Suppressor macrophage treated with lipopolysaccharide for 4 hours (primary cell): ENCODE data around the gene ACER3.
"Not testable (repeated sequence)": the region's sequence is repeated elsewhere in the genome, so short reads cannot be mapped to it uniquely, and the experiment has no call there.

Source experiments
- DNase-seq: peaks from one replicate; pipeline ENCODE4 v3.0.0-alpha.2; 2020

ACER3 gene

DNA sequence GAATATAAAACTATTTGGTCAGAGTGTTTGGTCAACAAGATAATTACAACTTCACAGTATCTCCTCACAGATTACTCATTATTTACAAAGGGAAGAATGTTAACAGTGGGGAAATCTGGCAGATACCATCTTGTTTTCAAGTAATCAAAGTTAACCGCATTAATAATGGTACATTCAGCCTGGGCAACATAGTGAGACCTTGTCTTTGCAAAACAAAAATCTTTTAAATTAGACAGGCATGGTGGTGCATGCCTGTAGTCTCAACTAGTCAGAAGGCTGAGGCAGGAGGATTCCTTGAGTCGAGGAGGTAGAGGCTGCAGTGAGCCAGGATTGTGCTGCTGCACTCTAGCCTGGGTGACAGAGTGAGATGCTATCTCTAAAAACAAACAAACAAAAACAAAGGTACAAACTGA is 78.5 kb downstream of the ACER3 start:
- DNase-seq = no peak

GRCh38 chr11:76944225-76944624 is 83.5 kb downstream of the ACER3 start:
- no peak for DNase-seq

GRCh38 chr11:76946223-76946622 is 85.5 kb downstream of the ACER3 start:
- no peak for DNase-seq

DNA sequence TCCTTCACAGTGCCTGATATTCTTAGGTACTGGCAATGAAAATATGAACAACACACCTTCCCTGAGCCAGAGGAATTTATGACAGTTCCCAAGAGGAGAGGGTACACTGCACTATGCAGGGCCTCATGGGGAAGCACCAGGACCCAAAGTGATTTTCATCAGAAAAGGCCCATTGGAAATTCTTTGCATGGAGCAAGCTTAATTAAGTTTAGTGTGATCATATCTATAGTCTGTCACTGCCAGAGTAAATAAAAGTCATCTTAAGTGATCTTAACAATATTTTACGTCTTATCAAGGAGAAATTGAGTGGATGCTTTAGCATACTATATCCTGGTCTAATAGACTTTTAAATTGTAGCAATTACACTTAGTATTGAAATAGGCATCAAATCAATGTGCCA is 86.5 kb downstream of the ACER3 start:
- no peak for DNase-seq

DNA sequence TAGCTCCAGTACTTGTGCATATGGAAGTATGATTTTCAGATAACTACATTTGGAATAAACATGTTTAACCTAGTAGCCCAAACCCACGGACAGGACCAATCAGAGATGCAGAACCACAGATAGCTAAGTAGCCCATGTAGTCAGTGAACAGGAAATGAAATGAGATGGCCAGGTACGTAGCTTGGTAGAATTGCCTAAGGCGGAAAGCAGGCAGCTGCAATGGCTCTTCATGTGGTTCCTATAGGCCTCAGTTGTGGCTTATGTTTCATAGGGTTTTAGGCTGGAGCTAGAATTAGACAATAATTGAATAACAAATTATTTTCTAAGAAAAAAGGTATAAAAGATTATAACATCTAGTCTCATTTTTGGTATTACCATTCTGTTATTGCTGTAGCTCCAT is 87.1 kb downstream of the ACER3 start:
- no peak for DNase-seq

- DNase-seq = no peak
Measured at GRCh38 chr11:76955459-76956114, 94.9 kb downstream of the ACER3 start.

DNA sequence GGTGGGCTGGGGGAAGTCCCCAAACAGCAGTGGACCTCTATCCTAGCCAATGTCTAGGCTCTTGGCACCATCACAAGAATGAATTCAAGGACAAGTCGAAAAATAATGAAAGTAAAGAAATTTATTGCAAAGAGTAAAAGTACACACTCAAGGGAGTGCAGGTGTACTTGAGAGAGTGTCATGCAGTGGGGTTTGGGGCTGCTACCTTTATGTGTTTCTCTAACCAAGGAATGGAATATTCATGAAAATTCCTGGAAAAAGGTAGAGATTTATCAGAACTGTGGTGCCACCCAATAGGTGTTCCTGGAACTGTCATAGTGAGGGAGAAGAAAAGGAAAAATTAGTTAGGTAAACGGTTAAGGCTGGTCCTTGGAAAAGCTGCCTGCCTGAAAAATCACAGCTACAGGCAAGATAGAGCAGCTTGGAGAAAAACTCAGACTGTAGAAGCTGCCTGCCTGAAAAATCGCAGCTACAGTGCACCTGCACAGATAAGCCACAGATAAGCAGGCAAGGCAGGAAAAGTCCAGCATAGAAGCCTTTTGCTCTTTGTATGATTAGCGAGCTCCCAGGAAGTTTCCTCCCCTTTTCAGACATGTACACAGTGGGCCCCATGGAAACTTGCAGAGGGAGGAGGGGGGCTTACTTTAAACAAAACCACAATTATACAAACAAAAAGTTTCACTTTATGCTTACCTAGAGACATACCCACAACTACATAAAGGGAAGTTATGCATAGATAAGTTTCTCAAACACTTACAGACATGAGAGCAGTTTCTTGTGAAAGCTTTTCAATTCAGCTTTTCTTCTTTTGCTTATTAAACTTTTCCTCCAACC is 102.1 kb downstream of the ACER3 start:
- DNase-seq = no peak

GRCh38 chr11:76963417-76964168 is 102.9 kb downstream of the ACER3 start:
- DNase-seq = not testable (repeated sequence)

GRCh38 chr11:76972051-76972450 is 111.3 kb downstream of the ACER3 start:
- no peak for DNase-seq

DNA sequence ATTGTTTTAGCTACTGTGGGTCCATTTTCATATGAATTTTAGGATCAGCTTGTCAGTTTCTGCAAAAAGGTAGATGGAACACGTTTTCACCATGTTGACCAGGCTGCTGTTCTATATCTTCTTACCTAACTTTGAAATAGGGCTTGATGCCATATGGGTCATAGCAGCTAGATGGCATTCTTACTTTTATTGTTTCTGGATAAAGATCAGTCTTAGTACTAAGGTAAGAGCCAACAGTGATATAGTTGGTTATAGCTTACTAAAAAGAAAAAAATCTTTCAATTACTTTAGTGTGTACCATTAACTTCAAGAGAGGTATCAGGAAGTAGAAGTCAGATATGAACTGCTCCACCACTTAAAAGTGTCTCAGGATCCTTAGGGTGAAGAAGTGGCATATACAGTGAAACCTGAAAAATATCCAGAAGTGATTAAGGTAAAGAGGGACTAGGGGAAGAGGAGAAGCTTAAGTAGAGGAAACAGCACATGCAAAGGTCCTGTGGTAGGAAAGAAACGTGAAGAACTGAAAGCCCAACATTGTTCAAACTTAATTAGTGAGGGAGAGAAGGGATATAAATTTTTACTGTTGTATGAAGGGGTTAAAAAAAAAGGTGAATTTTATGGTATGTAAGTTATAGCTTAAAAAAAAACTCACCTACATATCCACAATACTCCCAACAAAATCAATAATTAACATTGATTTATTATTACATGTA is 113.6 kb downstream of the ACER3 start:
- no peak for DNase-seq

DNA sequence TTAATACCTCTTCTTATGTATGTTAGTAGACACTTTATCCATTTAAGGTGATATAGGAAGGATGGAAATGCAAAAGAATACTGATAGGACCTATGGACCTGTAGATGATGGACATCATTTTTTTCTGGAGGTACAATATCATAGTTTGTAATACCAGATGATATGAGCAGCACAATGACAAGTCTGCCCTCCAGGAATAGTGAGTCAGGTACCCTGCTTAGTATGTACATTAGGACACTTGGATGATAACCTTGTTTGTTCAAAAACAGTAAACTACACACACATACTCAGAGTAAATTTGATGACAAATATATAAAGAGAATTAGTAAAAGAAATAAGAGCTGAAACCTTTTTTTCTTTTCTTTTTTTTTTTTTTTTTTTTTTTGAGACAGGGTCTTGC is 114.8 kb downstream of the ACER3 start:
- DNase-seq = no peak

- no peak for DNase-seq
Measured at GRCh38 chr11:76977791-76978190, 117.1 kb downstream of the ACER3 start.

DNA sequence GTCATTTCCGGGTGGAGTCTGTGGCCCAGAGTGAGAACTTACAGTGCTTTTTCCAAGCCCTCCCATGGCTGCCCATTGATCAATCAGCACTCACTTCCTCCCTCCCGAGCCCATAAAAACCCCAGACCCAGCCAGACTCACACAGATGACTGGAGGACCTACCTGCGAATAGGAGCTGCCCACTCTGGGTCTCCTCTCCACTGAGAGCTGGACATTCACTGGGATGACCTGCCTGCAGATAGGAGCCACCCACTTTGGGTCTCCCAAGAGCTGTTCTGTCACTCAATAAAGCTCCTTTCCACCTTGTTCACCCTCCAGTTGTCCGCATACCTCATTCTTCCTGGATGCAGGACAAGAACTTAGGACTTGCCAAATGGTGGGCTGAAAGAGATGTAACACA is 117.5 kb downstream of the ACER3 start:
- DNase-seq = no peak

GRCh38 chr11:76978818-76979217 is 118.1 kb downstream of the ACER3 start:
- no peak for DNase-seq

DNA sequence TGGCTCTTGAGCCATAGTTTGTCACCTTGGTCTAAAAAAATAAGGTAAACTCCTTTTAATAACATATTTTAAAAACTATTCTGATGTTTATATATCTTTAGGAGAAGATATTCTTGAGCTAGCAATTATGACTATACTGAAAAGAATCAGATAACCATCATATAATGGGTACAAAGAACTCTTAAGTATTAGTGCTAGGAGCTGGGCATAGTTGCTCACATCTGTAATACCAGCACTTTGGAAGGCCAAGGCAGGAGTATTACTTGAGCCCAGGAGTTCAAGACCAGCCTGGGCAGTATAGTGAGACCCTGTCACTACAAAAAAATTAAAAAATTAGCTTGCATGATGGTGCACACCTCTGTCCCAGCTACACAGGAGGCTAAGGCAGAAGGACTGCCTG is 119.5 kb downstream of the ACER3 start:
- no peak for DNase-seq

DNA sequence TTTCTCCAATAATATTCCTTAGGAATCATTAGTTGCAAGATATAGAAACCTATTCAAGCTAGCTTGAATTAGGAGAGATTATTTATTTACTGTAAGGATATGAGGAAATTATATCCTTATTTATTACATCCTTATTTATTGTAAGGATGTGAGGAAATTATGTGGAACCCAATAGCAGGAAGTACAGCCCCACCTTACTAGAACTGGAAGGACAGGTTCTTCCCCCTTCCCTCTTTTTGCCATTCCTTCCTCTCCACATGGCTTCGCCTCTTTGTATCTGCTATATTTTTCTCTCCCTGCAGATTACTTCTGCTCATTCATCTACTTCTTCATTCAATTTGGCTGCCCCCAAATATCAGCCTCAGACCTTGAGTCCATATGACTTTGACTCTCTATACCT is 124.0 kb downstream of the ACER3 start:
- DNase-seq = no peak

- no peak for DNase-seq
Measured at GRCh38 chr11:76987203-76987602, 126.5 kb downstream of the ACER3 start.

- DNase-seq = no peak
Measured at GRCh38 chr11:76990628-76991027, 129.9 kb downstream of the ACER3 start.

- DNase-seq = no peak
Measured at GRCh38 chr11:76995081-76995576, 134.4 kb downstream of the ACER3 start.

- no peak for DNase-seq
Measured at GRCh38 chr11:76997512-76997911, 136.8 kb downstream of the ACER3 start.

DNA sequence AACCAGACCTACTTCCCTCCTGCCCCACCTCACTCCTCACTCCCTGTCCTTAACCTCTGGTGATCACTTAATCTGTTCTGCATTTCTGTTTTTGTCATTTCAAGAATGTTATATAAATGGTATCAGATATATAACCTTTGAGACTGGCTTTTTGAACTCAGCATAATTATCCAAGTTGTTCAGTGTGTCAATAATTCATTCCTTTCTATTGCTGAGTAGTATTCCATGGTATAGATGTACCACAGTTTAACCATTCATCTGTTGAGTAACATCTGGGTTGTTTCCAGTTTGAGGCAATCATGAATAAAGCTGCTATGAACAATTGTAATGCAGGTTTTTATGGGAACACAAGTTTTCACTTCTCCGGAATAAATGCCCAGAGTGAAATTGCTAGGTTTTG is 138.9 kb downstream of the ACER3 start:
- DNase-seq = no peak

DNA sequence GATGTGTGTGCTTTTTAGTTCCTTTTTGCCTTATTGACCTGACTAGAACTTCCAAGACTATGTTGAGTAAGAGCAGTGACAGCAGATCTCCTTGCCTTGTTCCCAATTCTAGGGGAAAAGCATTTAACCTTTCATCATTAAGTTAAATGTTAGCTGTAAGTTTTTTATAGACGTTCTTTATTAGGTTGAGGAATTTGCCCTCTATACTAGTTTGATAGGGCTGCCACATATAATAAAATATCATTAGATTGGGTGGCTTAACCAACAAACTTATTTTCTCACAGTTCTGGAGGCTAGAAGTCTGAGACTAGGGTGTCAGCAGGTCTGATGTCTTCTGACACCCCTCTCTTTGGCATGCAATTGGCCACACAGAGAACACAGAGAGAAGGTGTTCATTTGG is 140.9 kb downstream of the ACER3 start:
- DNase-seq = no peak

DNA sequence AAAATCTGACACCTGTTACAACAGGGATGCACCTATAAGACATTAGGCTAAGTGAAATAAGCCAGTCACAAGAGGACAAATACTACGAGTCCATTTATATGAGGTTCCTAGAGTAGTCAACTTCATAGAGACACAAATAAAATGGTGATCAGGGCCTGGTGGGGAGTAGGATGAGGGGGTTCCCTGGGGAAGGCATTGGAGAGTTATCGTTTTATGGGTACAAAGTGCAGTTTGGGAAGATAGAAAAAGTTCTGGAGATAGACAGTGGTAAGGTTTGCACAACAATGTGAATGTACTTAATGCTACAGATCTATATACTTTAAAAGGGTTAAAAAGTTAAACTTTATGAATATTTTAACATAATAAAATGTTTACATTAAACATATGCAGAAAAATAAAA is 142.1 kb downstream of the ACER3 start:
- no peak for DNase-seq
